OCI-M2 (cell line): Measurements from ENCODE around the gene TRIP10.
"Not testable (repeated sequence)": the region's sequence is repeated elsewhere in the genome, so short reads cannot be mapped to it uniquely, and the experiment has no call there.

Source experiments
- DNase-seq: peaks from one replicate; lab custom pipeline; 2025; ENCODE audit not compliant: unreplicated experiment; lab: John Stamatoyannopoulos, UW

TRIP10 gene

GRCh38 chr19:6739883-6740588 is 556 bp downstream of the TRIP10 start:
- DNase-seq = no peak

- DNase-seq = no peak
These were observed 1.3 kb downstream of the TRIP10 start for GRCh38 chr19:6740589-6741343.

- no peak for DNase-seq
These were observed 3.6 kb downstream of the TRIP10 start for GRCh38 chr19:6743066-6743465.

GRCh38 chr19:6743714-6744380 is 4.4 kb downstream of the TRIP10 start:
- no peak for DNase-seq

GRCh38 chr19:6744381-6745301 is 5.2 kb downstream of the TRIP10 start:
- DNase-seq = no peak

- no peak for DNase-seq
These were observed 6.5 kb downstream of the TRIP10 start for GRCh38 chr19:6745965-6746364.

- DNase-seq = not testable (repeated sequence)
These were observed 9.1 kb downstream of the TRIP10 start for GRCh38 chr19:6748543-6748942.

- DNase-seq = no peak
These were observed 10.6 kb downstream of the TRIP10 start for GRCh38 chr19:6750062-6750461.

GRCh38 chr19:6751189-6751588 is 11.7 kb downstream of the TRIP10 start:
- no peak for DNase-seq

GRCh38 chr19:6752256-6753177 is 13.0 kb downstream of the TRIP10 start:
- DNase-seq = no peak

GRCh38 chr19:6753178-6754031 is 13.9 kb downstream of the TRIP10 start:
- DNase-seq = peak; percentile 68

GRCh38 chr19:6754136-6754535 is 14.7 kb downstream of the TRIP10 start:
- no peak for DNase-seq

- no peak for DNase-seq
These were observed 15.4 kb downstream of the TRIP10 start for GRCh38 chr19:6754653-6755463.

- no peak for DNase-seq
These were observed 21.1 kb downstream of the TRIP10 start for GRCh38 chr19:6760606-6761005.

- DNase-seq = no peak
These were observed 21.7 kb downstream of the TRIP10 start for GRCh38 chr19:6761053-6761676.

GRCh38 chr19:6762253-6762797 is 22.8 kb downstream of the TRIP10 start:
- DNase-seq = not testable (repeated sequence)

GRCh38 chr19:6765738-6766356 is 26.4 kb downstream of the TRIP10 start:
- DNase-seq = no peak
